ENCODE measurements around the gene HPS1.

GRCh38 chr10:98416606-98417388 lies 29.9 kb downstream of the HPS1 start:
- no peak for TF ChIP-seq GATA2 (IDR thresholded peaks at IDR 0.05; ENCODE audit: low read depth, low read length)
- TF ChIP-seq GATA3 (IDR thresholded peaks at IDR 0.05; ENCODE audit: low read depth, low read length): no peak
